H1 (cell line): Measurements from ENCODE around the gene SGMS1. TPM values are rescaled to one million over a fixed set of nuclear protein-coding genes. Genes with fewer than 3 reads are reported as not detected.

Experiments used
- CTCF ChIA-PET: fragments of 300-600 bp; sonication (Branson Sonifier 250); formaldehyde crosslinking; loops from one replicate; lab custom pipeline; 2021; ENCODE audit not compliant: partially characterized antibody; lab: Charles Lee
- POLR2A ChIA-PET: fragments of 300-600 bp; sonication (Branson Sonifier 250); formaldehyde crosslinking; loops from one replicate; lab custom pipeline; 2021; ENCODE audit warnings: inconsistent platforms; ENCODE audit not compliant: partially characterized antibody; lab: Charles Lee
- DNase-seq, 2 experiments: peaks; one replicate each; pipeline versions ENCODE4 v3.0.0 to v3.0.0-alpha.2; 2010 to 2022; ENCODE audit warnings: low spot score in 2 of 2, low read depth in 1 of 2, mixed read lengths in 1 of 2
- FAIRE-seq: peaks from 2 replicates; lab custom pipeline; 2011; peaks lifted over from hg19 to GRCh38; lab: Jason Lieb, UNC
- H2AFZ ChIP-seq: 2 replicates; pipeline ENCODE4 v1.8.1; 2012; ENCODE audit warnings: low read length, inconsistent platforms
- H2AK5ac ChIP-seq: 2 replicates; pipeline ENCODE4 v1.6.1; 2013; ENCODE audit warnings: low read depth, low read length
- H2BK120ac ChIP-seq: replicated peaks from 2 replicates; pipeline ENCODE3; 2013; ENCODE audit warnings: low read depth, low read length, inconsistent platforms
- H2BK12ac ChIP-seq: 2 replicates; pipeline ENCODE4 v1.6.1; 2013; ENCODE audit warnings: low read depth, low read length
- H2BK15ac ChIP-seq: 2 replicates; pipeline ENCODE4 v1.6.1; 2013; ENCODE audit warnings: low read length
- H2BK20ac ChIP-seq: 2 replicates; pipeline ENCODE4 v1.6.1; 2013; ENCODE audit warnings: low read length
- H2BK5ac ChIP-seq: 2 replicates; pipeline ENCODE4 v1.6.1; 2013; ENCODE audit warnings: low read depth, low read length
- H3K14ac ChIP-seq: 2 replicates; pipeline ENCODE4 v1.6.1; 2013; ENCODE audit warnings: inconsistent platforms; ENCODE audit not compliant: insufficient read length
- H3K18ac ChIP-seq: 2 replicates; pipeline ENCODE4 v1.6.1; 2013; ENCODE audit warnings: low read length; ENCODE audit errors: extremely low read depth
- H3K23ac ChIP-seq: 2 replicates; pipeline ENCODE4 v1.6.1; 2013; ENCODE audit warnings: inconsistent platforms; ENCODE audit not compliant: insufficient read length
- H3K23me2 ChIP-seq: 2 replicates; pipeline ENCODE4 v1.6.1; 2013; ENCODE audit warnings: low read depth, low read length
- H3K27ac ChIP-seq: 2 replicates; pipeline ENCODE4 v1.6.1; 2011; ENCODE audit warnings: low read depth, low read length, inconsistent platforms
- H3K27me3 ChIP-seq, 4 experiments: replicated peaks in 1 of 4; 1 replicate in 1 of 4; 2 replicates in 3 of 4; pipeline versions ENCODE4 v1.6.1 to v1.8.1; 2011 to 2013; ENCODE audit warnings: low read length in 3 of 4, mild to moderate bottlenecking in 3 of 4, inconsistent platforms in 2 of 4, mixed read lengths in 2 of 4, moderate library complexity in 1 of 4; ENCODE audit not compliant: control insufficient read depth in 3 of 4, insufficient read depth in 3 of 4; ENCODE audit errors: extremely low read depth in 1 of 4
- H3K36me3 ChIP-seq, 4 experiments: 2 replicates each; pipeline versions ENCODE4 v1.6.1 to v1.8.1; 2011 to 2013; ENCODE audit warnings: mild to moderate bottlenecking in 4 of 4, low read length in 3 of 4, moderate library complexity in 2 of 4, control low read depth in 1 of 4, inconsistent platforms in 1 of 4; ENCODE audit not compliant: insufficient read depth in 4 of 4, control insufficient read depth in 2 of 4
- H3K4ac ChIP-seq: replicated peaks from 2 replicates; pipeline ENCODE3; 2013; ENCODE audit warnings: low read length, low read depth, mixed read lengths, inconsistent platforms; ENCODE audit not compliant: insufficient read length
- H3K4me1 ChIP-seq, 4 experiments: replicated peaks in 1 of 4; 1 replicate in 1 of 4; 2 replicates in 3 of 4; pipeline versions ENCODE4 v1.6.1 to v1.8.1; 2011 to 2013; ENCODE audit warnings: low read length in 3 of 4, inconsistent platforms in 2 of 4, mixed read lengths in 1 of 4; ENCODE audit not compliant: insufficient read depth in 4 of 4, control insufficient read depth in 3 of 4
- H3K4me2 ChIP-seq, 2 experiments: 2 replicates each; pipeline versions ENCODE4 v1.6.1 to v1.8.1; 2011 to 2013; ENCODE audit warnings: low read depth in 2 of 2, low read length in 2 of 2, control low read depth in 1 of 2, inconsistent platforms in 1 of 2, mild to moderate bottlenecking in 1 of 2; ENCODE audit not compliant: insufficient read depth in 1 of 2
- H3K4me3 ChIP-seq, 4 experiments: fragments of 200-600, 300-600 bp in 1 of 4; sonication (generic), shearing (Covaris generic), sonication (Bioruptor Twin) in 1 of 4; 2 replicates each; pipeline versions ENCODE4 v1.5.1 to v1.8.1; 2011 to 2016; ENCODE audit warnings: low read length in 4 of 4, low read depth in 3 of 4, control low read depth in 2 of 4, inconsistent platforms in 2 of 4, mild to moderate bottlenecking in 2 of 4, mixed read lengths in 1 of 4, moderate library complexity in 1 of 4; ENCODE audit not compliant: insufficient read depth in 2 of 4; ENCODE audit errors: extremely low read depth in 1 of 4
- H3K56ac ChIP-seq: replicated peaks from 2 replicates; pipeline ENCODE3; 2013; ENCODE audit warnings: low read depth, mild to moderate bottlenecking, mixed read lengths, low read length, inconsistent platforms; ENCODE audit not compliant: insufficient read length
- H3K79me1 ChIP-seq: 2 replicates; pipeline ENCODE4 v1.6.1; 2013; ENCODE audit warnings: low read depth, low read length, control low read depth
- H3K79me2 ChIP-seq, 2 experiments: 2 replicates each; pipeline versions ENCODE4 v1.6.1 to v1.8.1; 2012 to 2013; ENCODE audit warnings: low read length in 2 of 2, mild to moderate bottlenecking in 2 of 2, inconsistent platforms in 1 of 2; ENCODE audit not compliant: insufficient read depth in 2 of 2, control insufficient read depth in 1 of 2
- H3K9ac ChIP-seq, 4 experiments: replicated peaks in 1 of 4; 1 replicate in 1 of 4; 2 replicates in 3 of 4; pipeline versions ENCODE4 v1.6.1 to v1.8.1; 2011 to 2013; ENCODE audit warnings: low read depth in 3 of 4, low read length in 3 of 4, control low read depth in 2 of 4, mild to moderate bottlenecking in 2 of 4, moderate library complexity in 2 of 4, inconsistent platforms in 1 of 4; ENCODE audit errors: extremely low read depth in 1 of 4
- H3K9me3 ChIP-seq, 2 experiments: 2 replicates each; pipeline versions ENCODE4 v1.6.1 to v1.8.1; 2012 to 2013; ENCODE audit warnings: mild to moderate bottlenecking in 2 of 2, moderate library complexity in 2 of 2, control low read depth in 1 of 2, inconsistent platforms in 1 of 2, low read depth in 1 of 2, low read length in 1 of 2, mixed read lengths in 1 of 2; ENCODE audit not compliant: insufficient read depth in 2 of 2
- H4K20me1 ChIP-seq, 2 experiments: replicated peaks in 1 of 2; 2 replicates each; pipeline versions ENCODE3 to v1.8.1; 2011 to 2013; ENCODE audit warnings: inconsistent platforms in 2 of 2, low read length in 2 of 2, mild to moderate bottlenecking in 1 of 2; ENCODE audit not compliant: insufficient read depth in 2 of 2, control insufficient read depth in 1 of 2
- H4K5ac ChIP-seq: 2 replicates; pipeline ENCODE4 v1.6.1; 2013; ENCODE audit warnings: low read length, low read depth, mixed read lengths, inconsistent platforms; ENCODE audit not compliant: insufficient read length
- H4K8ac ChIP-seq: 2 replicates; pipeline ENCODE4 v1.8.0; 2013; ENCODE audit warnings: mild to moderate bottlenecking, moderate library complexity, low read length, inconsistent platforms; ENCODE audit not compliant: insufficient read depth; ENCODE audit errors: extremely low read depth
- H4K91ac ChIP-seq: replicated peaks from 2 replicates; pipeline ENCODE3; 2013; ENCODE audit warnings: low read length, mixed read lengths, inconsistent platforms; ENCODE audit not compliant: insufficient read length
- ATF2 ChIP-seq: IDR thresholded peaks from 2 replicates; pipeline ENCODE4 v1.6.1; 2012; ENCODE audit warnings: low read length, inconsistent platforms
- TEAD4 ChIP-seq: IDR thresholded peaks from 2 replicates; pipeline ENCODE4 v1.6.1; 2012; ENCODE audit warnings: low read depth, low read length, inconsistent platforms, mixed read lengths
- WGBS, 2 experiments: shearing (Covaris generic) in 1 of 2; methylation state at CpG; one replicate each; pipeline versions ENCODE4 v1.1.6 to v1.1.7; 2013 to 2015; ENCODE audit warnings: low lambda C conversion rate in 2 of 2, mixed read lengths in 2 of 2, inconsistent platforms in 1 of 2, low coverage in 1 of 2, missing lambda C conversion rate in 1 of 2; ENCODE audit not compliant: insufficient replicate concordance in 2 of 2, insufficient coverage in 1 of 2, insufficient read length in 1 of 2; ENCODE audit errors: extremely low coverage in 1 of 2, missing lambda C conversion rate in 1 of 2; 5-methylcytosine and 5-hydroxymethylcytosine counted together
- polyA plus RNA-seq, 7 experiments: library from polyadenylated mRNA; depleted of rRNA in 3 of 7; stranded (reverse) in 5 of 7; unstranded in 2 of 7; fragments of >200 nt in 5 of 7; fragments of 200-250 nt in 2 of 7; gene quantifications; 1 replicate in 5 of 7; 2 replicates in 1 of 7; 4 replicates in 1 of 7; pipeline versions ENCODE4 v1.2.1 to v1.2.3, GENCODE V29; 2011 to 2013; ENCODE audit warnings: missing spikeins in 2 of 7, mixed read lengths in 2 of 7
- total RNA-seq: library from RNA; stranded (reverse); fragmentation: NEBNext Ultra II Directional; extraction: Animal tissue kit (Norgen Biotek cat#: 25700); gene quantifications from 2 replicates; pipeline ENCODE4 v1.2.1, GENCODE V29; 2021

SGMS1 gene
- total and polyA plus RNA-seq, 2 of the 8 experiments (the other 6 are each of a cell fraction or from before 2014, with no cell fraction given) = 6.0 to 15.6 TPM

DNA sequence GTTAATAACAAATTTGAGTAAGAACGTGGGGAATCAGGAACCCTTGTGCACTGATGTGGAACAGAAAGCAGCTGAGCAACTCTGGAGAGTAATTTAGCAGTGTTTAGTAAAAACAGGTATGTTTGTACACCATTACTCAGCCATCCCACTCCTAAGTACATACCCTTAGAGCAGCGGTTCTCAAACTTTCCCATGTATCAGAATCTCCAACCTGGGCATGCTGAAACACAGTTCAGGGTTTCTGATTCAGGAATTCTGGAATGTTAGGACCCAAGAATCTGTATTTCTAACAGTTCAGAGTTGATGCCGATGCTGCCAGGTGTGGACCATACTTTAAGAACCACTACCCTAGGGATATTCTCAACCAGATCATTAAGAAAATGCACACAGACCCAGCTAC, 5.1 kb downstream of the SGMS1 start:
- Histone ChIP-seq H3K56ac (no peak overlapping the region), H3K4me1 (peaks cover 15 to 38% (median 26%) of the 10 kb centered on the region in 4 experiments), H2AK5ac (0 out of 2 replicates have a peak overlapping the region, but pooled peaks have one; percentile 45), H3K9ac (no peak overlapping the region), H2BK15ac (no peak overlapping the region), H3K79me1 (peaks cover 6% of the 10 kb centered on the region; the same call in 1 of the 2 replicates), H3K36me3 (no peaks in the 10 kb centered on the region), H3K23me2 (peaks cover 9% of the 10 kb centered on the region), H3K4ac (no peak overlapping the region), H4K20me1 (peaks cover 2 to 14% of the 10 kb centered on the region in 2 experiments), H3K23ac (no peak overlapping the region), H2BK120ac (peak overlapping the region; percentile 76), H2BK20ac (0 out of 2 replicates have a peak overlapping the region, but pooled peaks have one; percentile 29), H3K27ac (0 out of 2 replicates have a peak overlapping the region, but pooled peaks have one; percentile 21), H2BK12ac (no peak overlapping the region), H3K27me3 (no peaks in the 10 kb centered on the region; a peak in 1 of 7 replicates), H3K9me3 (no peaks in the 10 kb centered on the region), H4K8ac (no peak overlapping the region), H3K79me2 (peaks cover 0 to 84% of the 10 kb centered on the region in 2 experiments), H4K5ac (peak overlapping the region; percentile 59), H4K91ac (peak overlapping the region; percentile 8), H2BK5ac (peak overlapping the region; percentile 79; the same call in 1 of the 2 replicates), H3K4me3 (peak overlapping the region in 1 of 4 experiments; percentile 42; a peak in 2 of 8 replicates), H3K14ac (no peak overlapping the region), H3K18ac (no peak overlapping the region; the same call in 1 of the 2 replicates), H3K4me2 (peak overlapping the region; percentile 48 to 67), H2AFZ (no peak overlapping the region)
- POLR2A ChIA-PET = interaction anchor here (1.9 kb wide), 1 partner anchor 11 kb away, joined by 6 read pairs; no protein-coding TSS in a partner anchor
- no peak for FAIRE-seq
- WGBS, 2 experiments = 60% methylated on average over 3 of the region's 3 CpGs; no CpG with 5 or more reads in 1 of the 2 experiments
- TF ChIP-seq TEAD4 (peak; percentile 66; the same call in 1 of the 2 replicates), ATF2 (no peak)
- CTCF ChIA-PET = interaction anchor here (1.0 to 1.7 kb wide), 3 partner anchors 42 to 56 kb away, joined by 3 to 4 read pairs (median 3); no protein-coding TSS in a partner anchor
- no peak for DNase-seq
